Iris pigment epithelial cell (primary cell): ENCODE measurements around the gene STMN1.
A peak's percentile ranks its signal among the peaks of the same experiment; 100 is the strongest.

ENCODE experiments used
- DNase-seq: peaks from one replicate; pipeline ENCODE4 v3.0.0-alpha.2; 2011; ENCODE audit warnings: low read depth

STMN1 gene

DNA sequence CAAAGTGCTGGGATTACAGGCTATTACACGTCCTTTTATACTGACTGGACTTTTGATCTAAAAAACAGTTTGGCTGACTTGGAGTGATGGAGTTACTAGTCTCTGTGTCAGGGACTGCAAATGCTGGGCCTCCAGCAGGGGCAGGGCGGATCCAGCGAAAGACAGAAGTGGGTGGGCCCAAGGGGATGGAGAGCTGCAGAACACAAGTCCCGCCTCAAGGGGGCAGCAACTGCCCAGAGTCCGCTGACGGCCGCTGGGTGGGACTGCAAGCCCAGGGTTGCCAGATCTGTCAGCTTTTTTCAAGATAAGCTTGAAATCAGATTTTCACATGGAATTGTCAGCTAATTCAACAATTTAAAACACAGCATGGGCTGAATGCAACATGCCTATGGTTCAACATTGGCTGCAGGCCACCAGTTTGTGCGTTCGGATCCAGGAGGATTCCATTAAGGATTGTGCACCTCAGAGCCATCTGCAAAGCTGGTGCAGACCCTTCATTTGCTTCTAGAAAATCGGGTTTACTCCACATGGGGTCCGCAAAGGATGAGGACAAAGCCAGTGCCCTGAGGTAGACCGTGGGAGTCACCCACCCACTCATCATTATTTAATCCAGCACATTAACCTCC, 10.7 kb downstream of the STMN1 start:
- peak; percentile 92 for DNase-seq

DNA sequence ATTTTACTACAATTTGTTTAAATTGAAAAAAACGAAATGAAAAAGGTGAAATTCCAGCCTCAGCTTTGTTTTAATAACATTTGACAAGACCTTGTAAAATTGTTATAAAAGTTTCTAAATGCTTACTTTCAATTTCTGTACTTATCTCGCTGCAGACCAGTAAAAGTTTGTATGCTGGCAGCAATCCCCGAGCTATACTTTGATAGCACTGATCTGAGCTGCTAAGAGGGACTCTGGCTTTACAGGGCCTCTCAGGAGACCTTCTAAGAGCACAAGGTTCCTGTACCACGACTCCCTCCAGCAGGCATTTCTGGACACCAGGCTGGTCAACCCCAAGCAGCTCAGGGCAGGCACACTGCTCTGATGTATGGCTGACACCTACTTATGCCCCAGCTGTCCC, 13.1 kb downstream of the STMN1 start:
- DNase-seq = no peak

DNA sequence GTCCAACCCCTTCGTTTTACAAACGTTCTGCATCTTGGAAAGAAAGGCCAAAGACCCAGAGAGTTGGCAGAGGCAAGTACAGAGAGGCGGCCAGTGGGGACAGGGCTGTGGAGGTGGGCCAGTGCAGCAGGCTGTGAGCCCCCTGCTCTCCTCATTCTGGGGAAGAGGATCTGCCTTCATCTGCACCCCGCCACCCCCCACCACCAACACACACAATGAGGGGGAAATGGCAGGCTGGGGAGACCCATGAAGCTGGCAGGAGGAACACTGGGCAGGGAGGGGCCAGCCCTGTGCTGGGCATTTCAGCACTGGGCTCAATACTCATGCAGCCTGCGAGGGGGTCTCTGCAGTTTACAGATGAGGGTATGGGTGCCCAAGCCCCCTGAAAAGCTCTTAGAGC, 14.6 kb downstream of the STMN1 start:
- no peak for DNase-seq

DNA sequence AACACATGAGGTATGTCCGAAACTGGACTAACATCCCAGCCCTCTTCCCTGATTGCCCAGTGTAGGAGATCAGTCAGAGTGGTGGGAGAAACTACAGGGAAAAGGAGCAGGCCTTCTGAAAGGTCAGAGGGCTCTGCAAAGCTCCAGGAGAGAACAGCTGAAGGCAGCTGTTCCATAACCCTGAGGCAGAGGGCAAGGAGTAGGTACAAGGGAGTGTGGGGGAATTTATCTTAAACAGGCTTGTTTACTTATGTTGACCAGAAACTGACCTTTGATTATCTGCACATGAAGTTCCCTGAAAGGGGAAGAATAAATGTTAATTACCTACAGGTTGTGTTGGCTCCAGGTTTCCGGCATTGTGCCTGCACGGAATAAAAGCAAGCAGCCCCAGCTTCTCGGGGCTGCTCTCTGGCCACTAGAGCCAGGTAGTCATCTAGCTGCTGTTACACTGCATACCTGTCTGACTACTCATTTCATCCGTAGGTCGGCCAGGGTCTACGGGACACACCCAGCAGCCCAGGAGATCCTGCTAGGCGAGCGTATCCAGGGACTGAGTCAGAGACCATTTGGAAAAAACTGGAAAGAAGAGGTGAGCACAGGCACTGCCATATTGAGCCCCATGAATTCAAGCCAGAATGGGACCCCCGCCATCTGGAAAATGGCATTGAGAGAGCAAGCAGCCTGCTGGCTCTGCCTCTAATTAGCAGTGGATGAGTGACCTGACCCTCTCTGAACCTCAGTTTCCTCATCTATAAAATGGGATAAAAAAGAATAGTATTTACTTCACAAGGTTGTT, 15.8 kb downstream of the STMN1 start:
- DNase-seq = peak; percentile 61

DNA sequence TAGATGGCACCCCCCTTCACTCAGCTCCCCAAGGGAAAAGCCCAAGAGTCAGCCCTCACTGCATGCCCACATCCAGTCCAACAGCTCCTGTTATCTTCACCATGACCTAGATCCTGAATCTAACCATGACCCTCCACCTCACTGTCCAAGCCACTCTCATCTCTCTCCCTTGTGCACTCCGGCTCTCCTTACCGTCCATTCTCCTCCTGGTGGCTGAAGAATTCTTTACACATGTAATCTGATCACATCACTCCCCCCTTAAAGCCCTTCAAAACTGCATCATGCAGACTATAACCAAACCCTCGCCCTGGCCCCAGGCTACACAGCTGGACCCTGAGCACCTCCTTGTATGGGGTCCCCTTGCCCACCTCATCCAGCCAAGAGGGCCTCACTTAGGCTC, 16.7 kb downstream of the STMN1 start:
- DNase-seq = peak; percentile 44

DNA sequence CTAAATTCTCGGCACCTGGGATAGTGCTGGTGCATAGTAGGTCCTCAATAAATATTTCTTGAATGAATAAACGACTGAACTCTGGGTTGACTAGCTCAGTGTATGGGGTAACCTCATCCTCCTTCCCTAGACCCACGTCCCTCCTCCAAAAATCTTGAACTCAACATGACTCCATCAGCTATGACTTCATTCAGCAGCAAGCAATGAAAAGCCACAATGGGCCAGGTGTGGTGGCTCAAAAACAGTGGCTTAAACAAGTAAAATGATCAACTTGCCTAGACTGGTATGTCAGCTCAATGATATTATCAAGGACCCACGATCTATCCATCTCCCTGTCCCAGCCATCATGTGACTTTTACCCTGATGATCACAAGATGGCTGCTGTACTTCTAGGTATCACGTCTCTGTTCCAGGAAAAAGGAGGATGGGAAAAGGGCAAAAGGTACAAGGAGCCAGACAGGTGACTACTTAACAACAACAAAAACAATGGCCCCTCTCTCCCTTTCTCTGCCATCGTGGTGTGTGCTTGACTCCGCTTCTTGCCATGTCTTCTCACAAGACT, 17.7 kb downstream of the STMN1 start:
- DNase-seq = no peak

DNA sequence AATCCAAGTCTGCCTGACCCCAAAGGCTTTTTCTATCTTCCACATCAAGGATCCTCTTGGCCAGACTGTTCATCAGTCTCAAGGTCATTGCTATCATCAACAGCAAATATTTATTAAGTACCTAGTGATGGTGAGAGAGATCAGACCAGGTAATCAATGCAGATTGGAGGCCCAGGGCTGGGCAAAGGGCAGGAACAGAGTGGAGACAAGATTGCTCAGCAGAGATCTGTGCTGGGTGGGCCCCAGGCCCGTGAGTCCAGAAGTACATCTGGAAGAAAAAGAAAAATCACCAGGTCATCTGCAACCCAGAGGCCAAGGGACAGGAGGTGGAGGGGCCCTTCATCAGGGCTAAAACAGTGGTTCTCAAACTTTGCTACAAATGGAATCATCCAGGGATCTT, 20.6 kb downstream of the STMN1 start:
- no peak for DNase-seq

DNA sequence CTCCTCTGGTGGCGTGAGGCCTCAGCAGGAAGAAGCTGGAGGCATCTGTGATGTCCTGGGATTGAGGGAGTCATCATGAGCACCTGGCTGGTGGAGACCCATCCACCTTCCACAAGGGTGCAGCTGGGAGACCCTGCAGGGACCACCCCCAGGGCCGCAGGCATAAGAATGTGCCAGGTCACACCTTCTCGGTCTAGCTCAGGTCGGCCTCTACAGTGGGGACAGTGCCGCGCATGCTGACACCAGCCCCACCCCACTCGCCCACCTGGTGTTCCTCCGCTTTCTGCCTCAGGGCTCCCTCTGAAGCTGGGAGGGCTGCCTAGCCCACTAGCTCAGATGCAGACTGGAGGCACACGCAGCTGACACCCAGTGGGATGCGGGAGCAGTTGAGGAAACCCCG, 25.0 kb downstream of the STMN1 start:
- DNase-seq = no peak

DNA sequence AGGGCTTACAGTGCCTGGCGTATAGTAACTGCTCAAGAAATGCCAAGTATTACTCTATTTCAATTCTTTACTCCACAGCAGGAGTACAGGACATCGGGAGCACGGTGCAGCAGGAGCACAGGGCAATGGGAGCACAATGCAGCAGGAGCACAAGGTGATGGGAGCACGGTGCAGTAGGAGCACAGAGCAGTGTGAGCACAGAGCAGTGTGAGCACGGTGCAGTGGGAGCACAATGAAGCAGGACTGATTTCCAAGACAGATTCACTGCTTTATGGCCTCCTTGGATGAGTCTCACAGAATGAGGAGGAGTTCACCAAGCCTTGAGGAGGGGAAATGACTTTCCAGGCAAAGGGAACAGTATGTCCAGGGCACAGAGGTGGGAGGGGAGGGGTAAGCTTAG, 25.7 kb downstream of the STMN1 start:
- no peak for DNase-seq

DNA sequence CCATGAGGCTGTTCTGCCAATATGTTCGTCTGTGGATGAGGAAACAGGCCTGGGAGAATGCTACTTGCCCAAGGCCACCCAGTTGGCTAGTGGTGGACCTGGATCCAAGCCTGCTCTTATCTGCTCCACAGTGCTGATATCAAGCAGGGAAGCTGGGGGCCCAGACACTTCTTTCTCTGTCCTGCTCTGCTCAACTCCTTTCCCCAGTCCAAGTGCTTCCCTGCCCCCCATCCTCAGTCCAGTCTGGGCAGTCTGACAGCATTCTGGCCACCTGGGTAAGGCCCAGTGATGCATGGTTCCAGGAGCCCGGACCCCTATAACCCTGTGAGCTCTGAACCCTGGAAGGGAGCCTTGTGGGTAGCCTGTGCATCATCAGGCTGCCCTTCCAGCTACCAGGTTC, 26.5 kb downstream of the STMN1 start:
- DNase-seq = no peak

DNA sequence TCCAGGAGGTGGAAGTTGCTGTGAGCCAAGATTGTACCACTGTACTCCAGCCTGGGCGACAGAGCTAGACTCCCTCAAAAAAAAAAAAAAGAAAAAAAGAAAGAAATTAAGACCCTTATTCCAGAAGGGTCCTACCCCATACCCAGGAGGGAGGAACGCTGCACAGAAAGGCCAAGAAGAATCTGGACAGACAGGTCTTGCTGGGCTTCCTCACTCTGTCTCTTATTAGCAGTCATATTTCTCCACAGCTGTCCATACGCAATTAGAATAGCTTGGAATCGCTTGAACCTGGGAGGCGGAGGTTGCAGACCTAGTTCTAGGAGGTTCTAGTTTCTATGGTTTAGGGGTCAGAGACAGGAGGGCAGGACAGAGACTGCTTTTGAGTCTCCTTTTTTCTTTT, 27.5 kb downstream of the STMN1 start:
- DNase-seq = no peak

DNA sequence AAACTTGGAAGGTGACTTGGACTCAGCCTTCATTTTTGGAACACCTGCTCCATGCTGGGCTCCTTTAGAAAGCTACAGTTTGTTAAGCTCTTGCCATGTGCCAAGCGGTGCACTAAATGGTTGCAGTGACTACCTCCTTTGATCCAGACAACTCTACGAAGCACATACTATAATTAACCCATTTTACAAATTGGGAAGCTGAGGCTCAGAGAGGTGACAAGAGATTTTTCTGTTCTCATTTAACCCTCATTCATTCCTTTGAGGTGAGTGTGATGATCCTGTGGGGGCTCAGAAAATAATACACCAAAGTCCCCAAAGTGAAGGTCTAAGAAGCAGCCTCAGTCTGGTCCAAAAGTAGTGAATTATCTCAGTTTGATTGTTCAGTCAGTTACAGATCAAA, 29.1 kb downstream of the STMN1 start:
- no peak for DNase-seq

DNA sequence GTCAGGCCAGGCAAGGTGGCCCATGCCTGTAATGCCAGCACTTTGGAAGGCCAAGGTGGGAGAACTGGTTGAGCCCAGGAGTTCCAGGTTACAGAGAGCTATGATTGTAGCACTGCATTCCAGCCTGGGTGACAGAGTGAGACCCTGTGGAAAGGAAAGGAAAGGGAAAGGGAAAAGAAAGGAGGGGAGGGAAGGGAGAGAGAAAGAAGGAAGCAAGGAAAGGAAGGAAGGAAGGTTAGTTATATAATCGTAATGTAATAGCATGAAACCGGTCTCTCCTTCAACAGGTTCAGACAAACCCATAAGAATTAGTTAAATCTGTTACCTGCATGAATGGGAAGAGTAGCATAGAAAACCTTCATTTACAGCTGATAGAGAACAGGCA, 29.5 kb downstream of the STMN1 start:
- DNase-seq = no peak

DNA sequence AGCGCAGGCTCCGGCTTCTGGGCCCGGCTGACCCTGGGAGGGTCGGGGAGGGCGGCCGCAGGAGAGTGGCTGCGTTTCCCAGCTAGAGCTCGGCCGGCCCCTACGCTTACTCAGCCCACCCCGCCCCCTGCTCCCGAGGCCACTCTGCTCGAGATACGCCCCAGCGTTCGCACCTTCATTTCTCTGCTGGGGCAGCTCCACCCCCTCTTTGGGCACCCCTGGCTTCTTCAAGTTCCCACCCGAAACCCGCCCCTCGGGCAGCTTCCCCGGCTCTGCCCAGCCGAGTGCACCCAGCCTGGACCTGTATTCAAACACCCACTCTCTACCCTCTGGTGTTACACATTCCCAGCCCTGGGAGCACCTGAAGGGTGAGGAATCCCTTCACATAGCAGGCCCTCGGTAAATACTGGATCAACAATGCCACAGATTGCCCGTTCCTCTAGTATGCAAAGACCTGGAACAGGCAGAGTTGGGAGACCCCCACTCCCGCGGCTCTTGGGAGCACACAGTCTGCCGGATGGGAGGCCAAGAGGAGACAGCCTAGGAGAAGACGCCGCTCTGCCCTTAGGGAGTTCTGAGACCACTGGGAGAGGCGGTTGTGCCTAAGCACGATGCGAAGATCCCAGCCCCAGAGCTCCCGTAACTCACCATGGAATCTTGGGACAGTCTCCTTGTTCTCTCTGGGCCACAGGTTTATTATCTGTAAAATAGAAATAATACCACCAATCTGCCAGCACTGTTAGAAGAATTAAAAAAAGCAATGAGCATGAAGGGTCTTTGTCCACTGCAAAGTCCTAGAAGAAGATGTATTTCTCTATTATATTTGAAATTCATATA, 30.1 kb downstream of the STMN1 start:
- DNase-seq = no peak

DNA sequence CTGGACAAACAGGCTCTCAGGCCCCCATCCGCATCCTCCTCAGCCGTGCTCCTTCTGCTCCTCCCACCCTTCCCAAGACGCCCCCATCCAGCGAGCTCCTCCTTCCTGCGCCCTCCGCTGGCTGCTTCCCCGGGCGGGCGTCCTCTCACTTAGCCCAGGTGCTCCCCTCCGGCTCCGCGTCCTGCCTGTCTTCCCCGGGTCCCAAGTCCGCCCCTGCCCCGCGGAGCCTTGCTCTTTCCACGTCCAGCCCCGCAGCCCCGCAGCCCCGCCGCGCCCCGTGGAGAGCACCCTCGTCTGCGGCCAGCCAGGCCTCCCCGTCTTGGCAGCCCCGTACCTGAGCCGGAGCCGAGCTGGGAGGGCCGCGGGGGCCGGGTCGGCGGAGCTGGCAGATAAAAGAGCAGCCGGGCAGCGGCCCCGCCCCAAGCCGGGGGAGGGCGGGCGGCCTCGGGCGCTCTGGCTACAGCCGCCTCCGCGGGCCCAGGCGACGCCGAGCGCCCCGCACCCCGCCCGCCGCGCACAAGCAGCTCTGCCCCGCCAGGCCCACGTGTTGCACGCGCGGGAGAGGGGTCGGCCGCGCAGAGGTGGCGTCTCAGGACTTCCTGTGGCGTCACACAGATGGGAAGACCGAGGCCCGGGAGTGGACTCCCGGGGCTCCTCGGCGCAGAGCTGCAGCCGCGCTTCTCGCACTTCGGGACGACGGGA, 30.9 kb downstream of the STMN1 start, which contains the start of gene PAQR7:
Gene PAQR7 (minus strand): TSS at position 555 of the 702 bp plus-strand sequence. CDS start 11,869 bp downstream, outside the sequence.
- DNase-seq = peak; percentile 68

DNA sequence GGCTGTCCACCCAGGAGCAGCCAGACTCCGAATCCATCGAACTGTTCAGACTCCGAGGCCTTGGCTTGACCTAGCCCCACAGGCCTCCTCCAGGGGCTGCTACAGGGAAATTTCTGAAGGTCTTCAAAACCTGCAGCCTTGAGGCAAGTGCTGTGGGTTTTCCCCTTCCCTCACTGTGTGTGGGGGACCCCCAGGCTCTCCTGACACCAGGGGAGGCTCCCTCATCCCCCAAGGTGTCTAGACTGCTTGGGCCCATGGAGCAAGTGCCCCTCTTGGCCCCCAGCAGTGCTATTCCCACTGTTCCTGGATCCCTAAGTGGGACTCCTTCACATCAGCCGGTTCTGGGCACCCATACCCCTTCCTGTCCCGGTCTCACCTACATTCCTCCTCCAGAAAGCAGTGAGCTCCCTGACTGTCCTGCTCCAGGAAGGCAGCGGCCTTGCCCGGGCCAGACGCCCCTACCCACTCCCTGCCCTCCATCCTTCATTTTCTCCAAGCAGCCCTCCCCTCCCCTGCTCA, 31.5 kb downstream of the STMN1 start:
- DNase-seq = no peak

DNA sequence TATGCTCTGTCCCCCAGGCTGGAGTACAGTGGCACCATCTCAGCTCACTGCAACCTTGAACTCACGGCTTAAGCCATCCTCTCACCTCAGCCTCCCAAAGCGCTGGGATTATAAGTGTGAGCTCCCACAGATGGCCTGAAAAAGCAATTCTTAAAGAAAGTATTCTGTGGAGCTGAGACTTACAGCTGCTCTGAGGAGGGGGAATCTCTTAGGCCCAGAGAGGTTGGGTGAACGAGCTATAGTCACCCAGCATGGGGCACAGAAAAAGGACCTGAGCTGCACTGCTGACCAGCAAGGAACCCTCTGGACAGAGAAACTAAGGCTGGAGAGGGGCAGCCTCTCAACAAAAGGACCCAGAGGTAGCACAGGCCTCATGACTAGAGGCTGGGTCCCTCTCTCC, 32.0 kb downstream of the STMN1 start:
- no peak for DNase-seq

DNA sequence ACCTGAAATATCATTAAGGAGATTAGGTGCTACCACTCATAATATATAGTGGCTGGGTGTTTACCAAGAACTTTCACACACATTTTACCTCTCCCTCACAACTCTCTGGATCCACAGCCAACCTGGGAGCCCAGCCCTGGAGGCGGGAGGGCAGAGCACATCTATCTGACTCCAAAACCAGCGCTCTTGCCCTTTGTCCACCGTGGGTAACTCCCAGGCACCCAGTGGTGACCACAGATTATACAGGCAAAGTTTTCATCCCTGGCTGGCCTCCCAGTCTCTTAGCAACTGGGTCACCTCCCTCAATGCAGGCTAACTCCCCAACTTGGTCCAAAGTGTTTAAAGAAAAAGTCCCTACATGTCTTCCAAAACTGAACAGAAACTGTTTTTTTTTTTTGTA, 33.1 kb downstream of the STMN1 start:
- DNase-seq = no peak

DNA sequence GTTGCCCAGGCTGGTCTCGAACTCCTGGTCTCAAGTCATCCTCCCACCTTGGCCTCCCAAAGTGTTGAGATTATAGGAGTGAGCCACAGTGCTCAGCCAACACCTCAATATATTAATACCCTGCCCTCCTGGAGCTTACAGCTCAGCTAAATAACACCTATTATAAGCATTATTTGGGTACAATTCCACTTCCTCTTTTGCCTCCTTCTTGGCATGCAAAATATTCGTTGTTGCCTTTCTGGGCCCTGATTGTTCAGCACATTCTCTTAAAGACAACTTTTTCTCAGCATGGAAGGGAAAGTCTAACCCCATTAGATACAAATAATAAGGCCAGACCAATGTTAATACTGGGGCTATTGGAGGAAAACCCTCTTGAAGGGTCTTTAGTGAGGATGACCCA, 33.5 kb downstream of the STMN1 start:
- no peak for DNase-seq

DNA sequence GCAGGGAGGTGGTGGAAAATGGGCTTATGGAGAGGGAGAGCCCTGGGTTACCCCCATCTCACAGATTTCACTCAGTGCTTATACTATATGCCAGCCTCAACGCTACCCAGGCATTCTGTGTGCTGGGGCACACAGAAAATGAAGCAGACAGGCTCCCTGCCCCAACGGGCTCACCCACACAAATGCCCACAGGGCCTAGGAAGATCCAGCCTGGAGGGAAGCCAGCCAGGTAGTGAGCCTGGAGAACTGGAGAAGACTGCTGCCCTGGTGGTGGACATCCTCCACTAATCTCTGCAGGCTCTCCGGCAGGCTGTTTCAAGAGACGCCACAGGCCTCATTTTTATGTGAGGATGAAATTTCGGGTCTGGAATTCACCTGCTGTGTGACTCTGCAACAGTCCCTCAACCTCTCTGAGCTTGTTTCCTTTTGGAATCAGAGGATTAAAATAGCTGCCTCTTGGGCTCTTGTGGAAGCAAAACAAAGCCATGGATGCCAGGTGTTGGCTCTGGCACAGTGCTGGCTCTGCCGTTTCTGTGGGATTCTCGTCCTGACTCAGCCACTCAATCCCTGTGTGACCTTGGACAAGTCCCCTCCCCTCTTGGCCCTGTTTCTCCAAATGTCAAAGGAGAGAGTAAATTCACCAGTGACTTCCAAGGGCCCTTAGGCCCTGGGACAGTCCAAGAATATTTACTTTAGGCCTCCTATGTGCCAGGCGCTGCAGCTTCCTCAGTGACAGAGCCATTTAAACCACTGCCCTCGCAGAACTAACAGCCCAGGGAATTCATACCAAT, 34.3 kb downstream of the STMN1 start:
- DNase-seq = no peak
